A673 (cell line): ENCODE results near the gene RNU1-1.
"Not testable (repeated sequence)": the region's sequence is repeated elsewhere in the genome, so short reads cannot be mapped to it uniquely, and the experiment has no call there.

Experiments
- EZH2 ChIP-seq: fragments of 200-600 bp; sonication (generic); IDR thresholded peaks from 2 replicates; pipeline ENCODE4 v1.6.1; 2017; ENCODE audit warnings: borderline replicate concordance, low read depth, mild to moderate bottlenecking, mixed read lengths, antibody characterized with exemption, low read length; ENCODE audit not compliant: poor library complexity, severe bottlenecking
- TF ChIP-seq, protein P1 (sequence below): fragments of 300-800, 200-600 bp; sonication (generic); conservative IDR thresholded peaks from 2 replicates; pipeline ENCODE4 v1.5.1; 2017; ENCODE audit warnings: low read depth, mild to moderate bottlenecking, antibody characterized with exemption, low read length, moderate library complexity, mixed read lengths

DNA sequence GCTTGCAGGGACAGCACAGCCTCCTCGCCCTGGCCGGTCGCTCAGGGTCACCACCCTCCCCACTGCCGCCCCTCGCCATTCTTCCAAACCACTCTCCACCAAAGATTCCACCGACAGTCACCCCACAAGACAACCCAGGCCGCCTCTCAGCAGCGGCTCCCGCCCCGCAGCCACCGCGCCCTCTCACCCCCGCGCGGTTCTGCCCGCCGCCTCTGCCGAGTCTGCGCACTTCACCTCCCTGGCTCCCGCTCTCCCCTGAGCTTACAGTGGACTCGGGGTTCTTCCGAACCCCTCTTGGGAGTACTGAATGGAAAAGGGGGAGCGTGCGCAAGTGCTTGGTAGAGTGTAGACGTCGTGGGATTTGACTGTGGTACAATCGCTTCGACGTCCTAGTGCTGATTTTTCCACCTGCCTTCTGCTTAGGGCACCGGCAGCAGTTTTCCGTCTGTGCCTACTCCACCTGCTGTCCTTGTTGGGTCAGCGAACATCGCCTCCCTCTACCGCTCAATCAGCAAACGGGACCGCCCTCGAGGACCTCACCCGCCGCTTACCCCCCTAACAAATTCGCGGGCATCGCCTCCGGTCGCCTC, 20.2 kb upstream of the RNU1-1 start:
- TF ChIP-seq, protein P1, sequence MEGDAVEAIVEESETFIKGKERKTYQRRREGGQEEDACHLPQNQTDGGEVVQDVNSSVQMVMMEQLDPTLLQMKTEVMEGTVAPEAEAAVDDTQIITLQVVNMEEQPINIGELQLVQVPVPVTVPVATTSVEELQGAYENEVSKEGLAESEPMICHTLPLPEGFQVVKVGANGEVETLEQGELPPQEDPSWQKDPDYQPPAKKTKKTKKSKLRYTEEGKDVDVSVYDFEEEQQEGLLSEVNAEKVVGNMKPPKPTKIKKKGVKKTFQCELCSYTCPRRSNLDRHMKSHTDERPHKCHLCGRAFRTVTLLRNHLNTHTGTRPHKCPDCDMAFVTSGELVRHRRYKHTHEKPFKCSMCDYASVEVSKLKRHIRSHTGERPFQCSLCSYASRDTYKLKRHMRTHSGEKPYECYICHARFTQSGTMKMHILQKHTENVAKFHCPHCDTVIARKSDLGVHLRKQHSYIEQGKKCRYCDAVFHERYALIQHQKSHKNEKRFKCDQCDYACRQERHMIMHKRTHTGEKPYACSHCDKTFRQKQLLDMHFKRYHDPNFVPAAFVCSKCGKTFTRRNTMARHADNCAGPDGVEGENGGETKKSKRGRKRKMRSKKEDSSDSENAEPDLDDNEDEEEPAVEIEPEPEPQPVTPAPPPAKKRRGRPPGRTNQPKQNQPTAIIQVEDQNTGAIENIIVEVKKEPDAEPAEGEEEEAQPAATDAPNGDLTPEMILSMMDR = not testable (repeated sequence)
- not testable (repeated sequence) for TF ChIP-seq EZH2
